ENCODE results near the gene TMEM220. TPM values are rescaled to one million over a fixed set of nuclear protein-coding genes. Genes with fewer than 3 reads are reported as not detected.
"Not testable (repeated sequence)": the region's sequence is repeated elsewhere in the genome, so short reads cannot be mapped to it uniquely, and the experiment has no call there.

TMEM220 gene
- polyA plus RNA-seq, 12 donors = 5.4 to 14.0 (median 10.7) TPM; not detected in 1

DNA sequence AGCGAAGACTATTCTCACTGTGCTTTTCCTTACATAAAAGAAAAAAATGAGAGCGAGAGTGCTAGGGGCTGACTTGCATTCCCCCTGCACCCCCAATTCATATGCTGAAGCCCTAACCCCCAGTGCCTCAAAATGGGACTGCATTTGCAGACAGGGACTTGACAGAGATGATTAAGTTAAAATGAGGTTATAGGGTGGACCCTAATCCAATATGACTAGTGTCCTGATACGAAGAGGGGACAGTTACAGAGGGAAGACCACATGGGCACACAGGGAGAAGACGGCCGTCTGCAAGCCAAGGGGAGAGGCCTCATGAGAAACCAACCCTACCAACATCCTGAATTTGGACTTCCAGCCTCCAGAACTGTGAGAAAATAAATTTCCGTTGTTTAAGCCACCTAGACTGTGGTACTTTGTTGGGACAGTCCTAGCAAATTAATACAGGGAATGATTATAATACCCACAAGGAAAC, 1.6 kb upstream of the TMEM220 start:
- DNase-seq = no peak

DNA sequence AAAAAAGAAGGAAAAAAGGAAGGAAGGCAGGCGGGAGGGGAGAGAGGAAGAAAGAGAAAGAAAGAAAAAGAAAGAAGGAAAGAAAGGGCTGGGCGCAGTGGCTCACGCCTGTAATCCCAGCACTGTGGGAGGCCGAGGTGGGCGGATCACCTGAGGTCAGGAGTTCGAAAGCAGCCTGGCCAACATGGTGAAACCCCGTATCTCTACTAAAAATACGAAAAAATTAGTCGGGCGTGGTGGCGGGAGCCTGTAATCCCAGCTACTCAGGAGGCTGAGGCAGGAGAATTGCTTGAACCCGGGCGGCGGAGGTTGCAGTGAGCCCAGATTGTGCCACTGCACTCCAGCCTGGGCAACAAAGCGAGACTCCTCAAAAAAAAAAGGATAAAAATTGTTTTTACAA, 424 bp upstream of the TMEM220 start:
- DNase-seq = not testable (repeated sequence)

DNA sequence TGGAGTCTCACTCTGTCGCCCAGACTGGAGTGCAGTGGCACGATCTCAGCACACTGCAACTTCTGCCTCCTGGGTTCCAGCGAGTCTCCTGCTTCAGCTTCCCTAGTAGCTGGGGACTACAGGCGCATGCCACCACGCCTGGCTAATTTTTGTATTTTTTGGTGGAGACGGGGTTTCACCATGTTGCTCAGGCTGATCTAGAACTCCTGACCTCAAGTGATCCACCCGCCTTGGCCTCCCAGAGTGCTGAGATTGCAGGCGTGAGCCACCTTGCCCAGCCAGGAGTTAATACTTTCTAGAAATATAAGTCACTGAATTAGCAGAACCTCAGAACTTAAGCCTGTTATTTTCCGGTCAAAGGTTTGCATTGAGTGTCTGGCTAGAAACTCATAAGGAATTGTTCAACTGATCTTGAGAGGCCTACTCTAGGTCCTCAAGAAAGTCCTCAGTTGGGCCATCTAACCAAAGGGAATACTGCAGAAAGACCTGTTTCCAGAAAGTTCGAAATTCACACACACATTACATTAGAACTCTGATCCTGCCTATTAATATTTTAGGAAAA, 1.4 kb downstream of the TMEM220 start:
- no peak for DNase-seq

- DNase-seq = no peak
Observed at GRCh38 chr17:10727192-10727591, 2.6 kb downstream of the TMEM220 start.

- no peak for DNase-seq
Observed at GRCh38 chr17:10726196-10726595, 3.6 kb downstream of the TMEM220 start.

DNA sequence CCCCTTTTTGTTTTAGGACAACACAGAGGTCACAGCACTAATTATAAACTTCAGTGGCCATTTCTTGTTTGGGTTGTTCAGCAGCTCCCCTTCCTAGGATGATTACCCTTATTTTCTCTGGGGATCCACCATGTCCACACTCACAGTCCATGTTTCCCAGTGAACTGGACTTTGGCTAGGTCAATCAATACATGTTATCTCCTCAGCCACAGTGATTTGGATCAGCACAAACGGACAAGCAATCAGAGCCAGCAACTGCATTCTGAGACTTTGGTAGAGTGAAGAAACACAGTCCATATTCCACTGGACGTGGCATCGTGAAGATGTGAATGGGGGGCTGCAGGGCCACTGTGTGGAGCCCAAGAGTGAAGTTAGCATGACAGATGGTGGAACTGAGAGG, 4.6 kb downstream of the TMEM220 start:
- no peak for DNase-seq

DNA sequence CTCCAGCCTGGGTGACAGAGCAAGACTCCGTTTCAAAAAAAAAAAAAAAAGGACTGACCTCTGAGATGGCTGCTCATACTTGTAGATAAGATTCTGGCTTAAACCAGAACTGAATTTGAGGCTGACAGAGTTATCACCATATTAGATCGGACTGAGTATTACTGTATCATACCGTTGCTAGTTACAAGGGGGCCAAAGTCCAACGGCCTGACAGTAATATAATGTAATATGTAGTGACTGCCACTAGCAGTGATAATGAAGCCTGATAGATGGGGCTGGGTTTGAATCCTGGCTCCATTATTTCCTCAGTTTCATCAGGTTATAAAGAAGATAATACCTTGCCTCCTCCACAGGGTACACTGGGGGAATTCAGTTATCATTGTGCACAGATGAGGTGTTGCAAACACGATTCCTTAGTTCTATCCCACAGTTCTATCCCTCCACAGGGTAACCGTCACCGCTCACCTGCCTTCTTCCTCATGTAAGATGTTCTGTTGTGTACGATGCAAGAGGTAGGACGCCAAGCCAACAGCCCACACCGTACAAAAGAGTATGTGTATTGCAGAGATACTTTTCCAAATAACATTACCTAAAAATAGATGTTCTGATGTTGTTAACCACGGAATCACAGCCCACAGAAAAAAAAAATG, 5.2 kb downstream of the TMEM220 start:
- no peak for DNase-seq

DNA sequence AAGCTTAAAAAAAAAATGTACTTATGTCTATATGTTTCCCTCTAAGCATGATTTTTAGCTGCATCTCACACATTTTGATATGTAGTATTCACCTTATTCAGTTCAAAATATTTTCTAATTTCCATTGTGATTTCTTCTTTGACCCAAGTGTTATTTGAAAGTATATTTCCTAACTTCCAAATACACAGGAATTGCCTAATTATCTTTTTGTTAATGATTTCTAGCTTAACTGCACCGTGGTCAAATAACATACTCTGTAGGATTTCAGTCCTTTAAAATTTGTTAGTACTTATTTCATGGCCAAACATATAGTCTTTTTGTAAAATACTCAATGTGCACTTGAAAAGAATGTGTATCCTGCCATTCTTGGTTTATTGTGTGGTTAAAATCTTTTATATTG, 11.3 kb downstream of the TMEM220 start:
- DNase-seq = no peak

DNA sequence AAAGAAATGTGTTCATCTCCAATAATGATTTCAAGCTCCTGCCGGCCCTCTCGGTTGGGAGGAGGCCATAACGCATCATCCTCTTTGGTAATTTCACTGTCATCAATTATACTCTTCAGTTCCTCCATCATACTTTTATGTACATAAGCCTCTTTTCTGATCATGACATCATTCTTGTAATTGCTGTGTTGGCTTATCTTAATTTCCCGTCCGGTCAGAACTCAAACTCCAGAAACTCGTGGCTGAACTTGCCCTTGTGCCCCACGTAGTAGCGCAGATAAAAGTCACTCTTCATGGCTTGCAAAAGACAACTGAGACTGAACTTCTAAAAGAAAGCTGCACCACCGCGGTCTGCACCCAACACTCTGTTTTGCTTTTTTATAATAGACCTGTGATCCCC, 13.6 kb downstream of the TMEM220 start:
- DNase-seq = no peak

GRCh38 chr17:10713318-10713717, 16.5 kb downstream of the TMEM220 start:
- DNase-seq = no peak

DNA sequence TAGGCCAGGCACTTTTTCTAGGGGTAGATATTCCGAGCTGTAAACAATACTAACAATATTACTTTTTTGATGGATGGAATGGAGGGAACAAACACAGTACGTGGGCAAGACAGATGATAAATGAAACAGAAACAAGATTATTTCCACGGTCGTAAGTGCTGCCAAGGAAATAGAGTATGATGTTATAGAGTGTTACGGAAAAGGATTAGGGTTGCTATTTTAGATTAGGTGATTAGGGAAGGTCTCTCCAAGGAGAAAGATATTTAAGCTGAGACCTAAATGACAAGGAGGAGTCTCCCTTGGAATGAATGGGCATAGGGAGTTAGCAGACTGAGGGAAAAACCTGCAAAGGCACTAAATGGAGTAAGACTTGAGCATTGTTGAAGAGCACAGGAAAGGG, 24.1 kb downstream of the TMEM220 start:
- no peak for DNase-seq

- DNase-seq = no peak
Observed at GRCh38 chr17:10702574-10702973, 27.2 kb downstream of the TMEM220 start.

- no peak for DNase-seq
Observed at GRCh38 chr17:10699856-10700255, 30.0 kb downstream of the TMEM220 start.

DNA sequence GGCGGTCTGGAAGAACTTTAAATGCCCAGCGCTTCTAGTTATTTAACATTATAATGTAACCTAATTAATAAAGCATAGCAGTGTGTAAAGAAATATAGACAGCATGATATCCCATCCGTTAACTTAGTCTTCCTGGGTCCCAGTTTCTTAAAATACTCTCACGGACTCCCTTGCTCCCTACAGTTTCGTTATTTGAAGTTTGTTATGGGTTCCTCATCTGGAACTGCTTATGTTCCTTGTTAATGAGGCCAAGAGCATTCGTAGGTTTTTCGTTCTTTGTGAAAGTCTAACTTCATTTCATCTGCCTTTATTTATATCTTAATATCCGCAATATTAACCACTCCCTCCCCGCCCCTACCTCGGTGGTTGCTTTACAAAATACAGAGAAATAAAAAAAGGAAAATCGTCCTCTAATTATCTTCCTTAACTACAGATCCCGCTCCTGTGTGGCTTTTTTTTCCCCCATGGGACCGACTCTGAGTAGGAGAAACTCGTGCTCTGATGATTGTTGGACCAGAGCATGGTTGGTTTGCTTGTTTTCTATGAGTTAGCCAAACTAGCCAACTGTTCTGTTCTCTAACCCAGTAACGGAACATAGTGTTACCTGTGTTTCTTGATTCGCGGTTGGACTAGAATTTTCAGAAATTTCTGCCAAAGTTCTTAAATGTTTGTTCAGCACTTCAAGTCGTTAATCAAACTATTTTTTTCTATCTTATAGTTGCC, 31.6 kb downstream of the TMEM220 start:
- peak; percentile 10 for DNase-seq

GRCh38 chr17:10697092-10698081, 32.4 kb downstream of the TMEM220 start, which contains the start of the genes ADPRM and SCO1:
Gene ADPRM, plus strand, starts transcription at chr17:10697594. Its CDS starts 7,333 bp downstream, at chr17:10704927.
Gene SCO1, minus strand, starts transcription at chr17:10697533. Its CDS starts 26 bp downstream, at chr17:10697507.
- peak; percentile 96 for DNase-seq

GRCh38 chr17:10695875-10696407, 33.9 kb downstream of the TMEM220 start:
- DNase-seq = not testable (repeated sequence)

- no peak for DNase-seq
Observed at GRCh38 chr17:10687499-10687898, 42.3 kb downstream of the TMEM220 start.

DNA sequence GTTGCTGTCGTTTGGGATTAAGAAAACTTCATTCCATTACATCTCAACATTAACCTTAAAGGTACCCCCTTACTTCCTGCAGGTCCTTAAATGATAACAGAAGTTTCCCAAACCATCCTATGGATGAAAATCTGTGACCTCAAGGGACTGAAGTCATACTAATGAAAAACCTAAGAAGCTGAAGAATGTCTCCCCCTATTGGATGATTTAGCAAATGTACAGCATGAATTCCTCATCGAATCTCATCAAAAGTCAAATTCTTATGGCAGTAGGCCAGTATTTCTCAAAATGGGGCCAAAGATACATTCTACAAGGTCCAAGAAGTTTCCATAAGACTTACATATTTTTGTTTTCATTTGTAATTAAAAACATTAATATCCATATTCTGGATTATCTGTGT, 46.0 kb downstream of the TMEM220 start:
- no peak for DNase-seq

- DNase-seq = no peak
Observed at GRCh38 chr17:10681866-10682446, 47.9 kb downstream of the TMEM220 start.

DNA sequence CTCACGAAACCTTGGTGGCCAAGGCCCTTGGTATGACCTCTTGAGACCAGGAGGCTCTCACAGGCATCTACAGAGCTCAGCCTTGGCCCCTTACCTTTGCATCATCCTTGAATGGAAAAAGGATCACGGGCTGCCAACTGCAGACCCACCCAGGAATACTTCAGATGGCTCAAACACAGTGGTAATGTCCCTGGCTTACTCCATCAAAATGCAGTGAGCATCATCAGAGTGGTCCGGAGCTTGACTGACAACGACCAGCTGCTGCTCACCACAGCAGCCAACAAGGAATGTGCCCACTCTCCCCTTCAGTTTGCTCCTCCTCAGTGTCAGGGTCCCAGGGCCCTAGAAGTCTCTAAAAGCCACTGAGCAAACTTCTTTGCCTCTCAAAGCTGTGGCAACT, 55.1 kb downstream of the TMEM220 start:
- no peak for DNase-seq

GRCh38 chr17:10673312-10673711, 56.5 kb downstream of the TMEM220 start:
- no peak for DNase-seq

Data from muscle of arm (tissue), 12 donors.